IMR-90 (cell line): ENCODE measurements around the gene COL15A1. TPM values are rescaled to one million over a fixed set of nuclear protein-coding genes. Genes with fewer than 3 reads are reported as not detected.

Experiments used
- ATAC-seq: fragments of 200-7000 bp; cut with Tn5 transposase; 2 replicates; pipeline ENCODE4 v1.9.1; 2020; ENCODE audit warnings: low read depth, mild to moderate bottlenecking, moderate library complexity
- BruUV-seq: library from RNA; stranded (reverse); fragments of 400-500 nt; replicated peaks from 2 replicates; lab custom pipeline; 2021; lab: Mats Ljungman, UMichigan
- CTCF ChIA-PET: fragments of 300-600 bp; formaldehyde crosslinking; extraction: SDS; loops from one replicate; lab custom pipeline; 2021; ENCODE audit warnings: antibody characterized with exemption; lab: Yijun Ruan, JAX
- POLR2A ChIA-PET: fragments of 300-600 bp; sonication (Branson Sonifier 250); formaldehyde crosslinking; loops from one replicate; lab custom pipeline; 2022; ENCODE audit warnings: antibody characterized with exemption; ENCODE audit not compliant: unreplicated experiment; lab: Charles Lee
- DNase-seq: peaks from one replicate; pipeline ENCODE4 v3.0.0; 2013
- H2AFZ ChIP-seq: replicated peaks from 2 replicates; pipeline ENCODE3; 2013; ENCODE audit warnings: low read length, mild to moderate bottlenecking; ENCODE audit not compliant: poor library complexity
- H2AK5ac ChIP-seq: 2 replicates; pipeline ENCODE4 v1.6.1; 2013; ENCODE audit warnings: low read depth, low read length, inconsistent platforms
- H2AK9ac ChIP-seq: replicated peaks from 2 replicates; pipeline ENCODE3; 2013; ENCODE audit warnings: mild to moderate bottlenecking, low read depth, low read length, moderate library complexity; ENCODE audit not compliant: poor library complexity
- H2BK120ac ChIP-seq: 2 replicates; pipeline ENCODE4 v1.6.1; 2013; ENCODE audit warnings: low read depth, low read length, inconsistent platforms
- H2BK15ac ChIP-seq: 3 replicates; pipeline ENCODE4 v1.6.1; 2013; ENCODE audit warnings: low read depth, low read length, inconsistent platforms
- H2BK20ac ChIP-seq: 2 replicates; pipeline ENCODE4 v1.6.1; 2013; ENCODE audit warnings: low read depth, mild to moderate bottlenecking, inconsistent platforms, low read length, moderate library complexity
- H2BK5ac ChIP-seq: 2 replicates; pipeline ENCODE4 v1.6.1; 2013; ENCODE audit warnings: mild to moderate bottlenecking, low read depth, low read length, inconsistent platforms; ENCODE audit not compliant: poor library complexity, severe bottlenecking
- H3K14ac ChIP-seq: replicated peaks from 2 replicates; pipeline ENCODE4 v1.6.1; 2013; ENCODE audit warnings: low read depth, low read length, inconsistent platforms
- H3K18ac ChIP-seq: 2 replicates; pipeline ENCODE4 v1.6.1; 2013; ENCODE audit warnings: low read depth, low read length, control low read depth
- H3K23ac ChIP-seq: 2 replicates; pipeline ENCODE4 v1.6.1; 2013; ENCODE audit warnings: low read depth, low read length, inconsistent platforms
- H3K27ac ChIP-seq: 2 replicates; pipeline ENCODE4 v1.5.1; 2013; ENCODE audit warnings: mild to moderate bottlenecking, control low read depth, low read length; ENCODE audit not compliant: insufficient read depth
- H3K27me3 ChIP-seq: 2 replicates; pipeline ENCODE4 v1.6.1; 2013; ENCODE audit warnings: low read length; ENCODE audit not compliant: control insufficient read depth, insufficient read depth
- H3K36me3 ChIP-seq: 2 replicates; pipeline ENCODE4 v1.6.1; 2013; ENCODE audit warnings: low read length, mixed read lengths; ENCODE audit not compliant: control insufficient read depth, insufficient read depth
- H3K4ac ChIP-seq: 2 replicates; pipeline ENCODE4 v1.6.1; 2013; ENCODE audit warnings: low read depth, low read length, inconsistent platforms
- H3K4me1 ChIP-seq: 2 replicates; pipeline ENCODE4 v1.6.1; 2013; ENCODE audit warnings: low read length, mixed read lengths; ENCODE audit not compliant: control insufficient read depth, insufficient read depth
- H3K4me2 ChIP-seq: 2 replicates; pipeline ENCODE4 v1.6.1; 2013; ENCODE audit warnings: low read depth, mild to moderate bottlenecking, control low read depth, low read length, moderate library complexity
- H3K4me3 ChIP-seq: 2 replicates; pipeline ENCODE4 v1.5.1; 2013; ENCODE audit warnings: low read depth, mild to moderate bottlenecking, control low read depth, low read length, moderate library complexity; ENCODE audit not compliant: insufficient read depth
- H3K56ac ChIP-seq: 2 replicates; pipeline ENCODE4 v1.6.1; 2013; ENCODE audit warnings: low read length, inconsistent platforms; ENCODE audit not compliant: insufficient read depth; ENCODE audit errors: extremely low read depth
- H3K79me1 ChIP-seq, 2 experiments: 2 replicates each; pipeline ENCODE4 v1.6.1; 2013; ENCODE audit warnings: low read length in 2 of 2, inconsistent platforms in 1 of 2, low read depth in 1 of 2
- H3K9ac ChIP-seq: 2 replicates; pipeline ENCODE4 v1.6.1; 2013; ENCODE audit warnings: low read depth, low read length, control low read depth
- H3K9me1 ChIP-seq: 2 replicates; pipeline ENCODE4 v1.6.1; 2013; ENCODE audit warnings: low read length, inconsistent platforms; ENCODE audit not compliant: insufficient read depth
- H3K9me3 ChIP-seq: 2 replicates; pipeline ENCODE4 v1.6.1; 2013; ENCODE audit warnings: low read length; ENCODE audit not compliant: control insufficient read depth, insufficient read depth
- H4K20me1 ChIP-seq: 2 replicates; pipeline ENCODE4 v1.6.1; 2013; ENCODE audit warnings: low read length, inconsistent platforms; ENCODE audit not compliant: insufficient read depth
- H4K5ac ChIP-seq: 2 replicates; pipeline ENCODE4 v1.6.1; 2013; ENCODE audit warnings: mild to moderate bottlenecking, low read depth, low read length, control low read depth
- H4K8ac ChIP-seq, 2 experiments: 2 replicates each; pipeline ENCODE4 v1.6.1; 2013; ENCODE audit warnings: low read depth in 2 of 2, low read length in 2 of 2, control low read depth in 1 of 2, inconsistent platforms in 1 of 2
- H4K91ac ChIP-seq: 2 replicates; pipeline ENCODE4 v1.6.1; 2013; ENCODE audit warnings: low read depth, low read length, inconsistent platforms; ENCODE audit not compliant: insufficient read depth
- BHLHE40 ChIP-seq: fragments of 150-350 bp; IDR thresholded peaks from 2 replicates; pipeline ENCODE4 v1.6.1; 2016; ENCODE audit warnings: mild to moderate bottlenecking, low read depth, low read length
- CEBPB ChIP-seq: IDR thresholded peaks from 2 replicates; pipeline ENCODE4 v1.6.1; 2012; ENCODE audit warnings: low read depth, low read length, improper control_type of control experiment
- CTCF ChIP-seq: conservative IDR thresholded peaks from 2 replicates; pipeline ENCODE4 v1.5.1; 2012; ENCODE audit warnings: mild to moderate bottlenecking, low read depth, low read length, improper control_type of control experiment
- FOS ChIP-seq: fragments of 150-350 bp; IDR thresholded peaks from 2 replicates; pipeline ENCODE4 v1.6.1; 2016; ENCODE audit warnings: low read depth, low read length
- MAFK ChIP-seq: IDR thresholded peaks from 2 replicates; pipeline ENCODE4 v1.6.1; 2012; ENCODE audit warnings: low read depth, low read length, improper control_type of control experiment
- MAZ ChIP-seq: IDR thresholded peaks from 2 replicates; pipeline ENCODE4 v1.6.1; 2012; ENCODE audit warnings: low read depth, mild to moderate bottlenecking, low read length, improper control_type of control experiment, moderate library complexity, borderline replicate concordance
- NFE2L2 ChIP-seq: fragments of 150-350 bp; IDR thresholded peaks from 2 replicates; pipeline ENCODE4 v1.6.1; 2016; ENCODE audit warnings: low read depth, mild to moderate bottlenecking, low read length
- POLR2A ChIP-seq: IDR thresholded peaks from 2 replicates; pipeline ENCODE4 v1.6.1; 2012; ENCODE audit warnings: mild to moderate bottlenecking, low read depth, low read length
- RAD21 ChIP-seq: IDR thresholded peaks from 2 replicates; pipeline ENCODE4 v1.6.1; 2012; ENCODE audit warnings: low read length, improper control_type of control experiment
- RCOR1 ChIP-seq: IDR thresholded peaks from 2 replicates; pipeline ENCODE4 v1.6.1; 2012; ENCODE audit warnings: mild to moderate bottlenecking, low read length, improper control_type of control experiment; ENCODE audit not compliant: insufficient replicate concordance
- RFX5 ChIP-seq: IDR thresholded peaks from 2 replicates; pipeline ENCODE4 v1.8.0; 2012; ENCODE audit warnings: low read depth, mild to moderate bottlenecking, low read length, moderate library complexity
- SMC3 ChIP-seq: fragments of 150-350 bp; IDR thresholded peaks from 2 replicates; pipeline ENCODE4 v1.6.1; 2016; ENCODE audit warnings: low read depth, mild to moderate bottlenecking, antibody characterized with exemption, low read length, moderate library complexity
- WGBS, 2 experiments: methylation state at CpG; one replicate each; pipeline versions ENCODE4 v1.1.5 to v1.1.7; 2013; ENCODE audit warnings: missing lambda C conversion rate in 2 of 2; ENCODE audit not compliant: insufficient read length in 1 of 2; ENCODE audit errors: extremely low coverage in 2 of 2; 5-methylcytosine and 5-hydroxymethylcytosine counted together
- dilution Hi-C: fragments of 300-500 bp; cut with HindIII; formaldehyde crosslinking; loops from one replicate; pipeline ENCODE4 v1.14.3; 2018; ENCODE audit warnings: low sequenced_read_pairs; ENCODE audit not compliant: unreplicated experiment
- in situ Hi-C: fragments of 300-500 bp; cut with MboI; formaldehyde crosslinking; loops from 3 replicates; pipeline ENCODE4 v1.14.3; 2019; ENCODE audit warnings: low sequenced_read_pairs, inconsistent platforms, mixed read lengths
- intact Hi-C: fragments of 100-400 bp; cut with micrococcal nuclease; formaldehyde crosslinking; loops from 2 replicates; pipeline ENCODE4 v1.10.0; 2022
- polyA plus RNA-seq, 3 experiments: library from polyadenylated mRNA; depleted of rRNA; stranded (reverse); fragments of >200 nt; gene quantifications; 2 replicates each; pipeline ENCODE4 v1.2.3, GENCODE V29; 2012; ENCODE audit warnings: low replicate concordance in 1 of 3
- total RNA-seq: library from RNA; depleted of rRNA; stranded (reverse); fragments of >200 nt; gene quantifications from 2 replicates; pipeline ENCODE4 v1.2.3, GENCODE V29; 2012
- TF ChIP-seq, protein P1 (sequence below): fragments of 150-350 bp; IDR thresholded peaks from 2 replicates; pipeline ENCODE4 v1.6.1; 2017; ENCODE audit warnings: mild to moderate bottlenecking, antibody characterized with exemption, low read length, low read depth
- TF ChIP-seq, protein P2 (sequence below): fragments of 150-350 bp; IDR thresholded peaks from 2 replicates; pipeline ENCODE4 v1.6.1; 2016; ENCODE audit warnings: low read depth, mild to moderate bottlenecking, low read length, moderate library complexity, borderline replicate concordance

The COL15A1 gene
- total and polyA plus RNA-seq, 2 of the 4 experiments (the other 2 are of a cell fraction) = 2.2 to 3.7 TPM

DNA sequence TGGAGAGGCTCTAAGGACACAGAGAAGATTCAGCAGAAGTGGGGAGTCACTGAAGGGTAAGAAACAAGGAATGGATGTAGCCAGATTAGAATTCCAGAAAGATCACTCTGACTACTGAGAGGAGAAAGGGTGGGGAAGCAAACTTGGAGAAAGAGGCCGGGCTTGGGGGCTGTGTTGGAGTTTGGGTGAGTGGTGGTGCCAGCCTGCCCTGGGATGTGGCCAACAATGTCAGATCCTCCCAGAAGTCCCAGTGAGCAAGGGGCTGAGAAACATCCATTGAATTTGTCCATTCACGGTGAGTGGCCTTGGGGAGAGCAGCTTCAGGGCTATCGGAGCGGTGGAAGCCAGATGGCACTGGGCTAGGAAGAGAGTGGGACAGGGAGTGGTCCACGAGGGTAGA lies 60.4 kb downstream of the COL15A1 start:
- WGBS, 2 experiments = 97% methylated on average over 5 of the region's 5 CpGs; no CpG with 5 or more reads in 1 of the 2 experiments
- no peak overlapping the region for H2BK5ac ChIP-seq
- no peak overlapping the region for H2AK5ac ChIP-seq
- H3K14ac ChIP-seq = no peak overlapping the region
- no peak for ATAC-seq
- H2BK15ac ChIP-seq = 0 out of 3 replicates have a peak overlapping the region, but pooled peaks have one; percentile 40
- DNase-seq = no peak
- no peak overlapping the region for H4K5ac ChIP-seq
- H4K8ac ChIP-seq = no peak overlapping the region
- no peak overlapping the region for H3K9ac ChIP-seq
- H2AK9ac ChIP-seq = no peak overlapping the region
- no peak overlapping the region for H3K27ac ChIP-seq
- no peak overlapping the region for H2BK20ac ChIP-seq
- ChIA-PET POLR2A (no interaction called here), CTCF (interaction anchor here (0.6 kb wide), 1 partner anchor 194 kb away, joined by 3 read pairs; no protein-coding TSS in a partner anchor)
- peaks cover 4% of the 10 kb centered on the region for H3K9me1 ChIP-seq
- in situ Hi-C loops = no loop called here
- peaks cover 46% of the 10 kb centered on the region; the same call in 1 of the 2 replicates for H3K36me3 ChIP-seq
- no peak overlapping the region for H3K4me2 ChIP-seq
- H3K23ac ChIP-seq = no peak overlapping the region
- H3K18ac ChIP-seq = no peak overlapping the region
- no peak overlapping the region for H2AFZ ChIP-seq
- BruUV-seq = no TSS peak
- TF ChIP-seq POLR2A (no peak), MAFK (no peak), NFE2L2 (no peak), CEBPB (no peak), RFX5 (no peak), RCOR1 (no peak), SMC3 (no peak), RAD21 (no peak), BHLHE40 (no peak), MAZ (no peak), FOS (no peak), CTCF (no peak)
- TF ChIP-seq, protein P1, sequence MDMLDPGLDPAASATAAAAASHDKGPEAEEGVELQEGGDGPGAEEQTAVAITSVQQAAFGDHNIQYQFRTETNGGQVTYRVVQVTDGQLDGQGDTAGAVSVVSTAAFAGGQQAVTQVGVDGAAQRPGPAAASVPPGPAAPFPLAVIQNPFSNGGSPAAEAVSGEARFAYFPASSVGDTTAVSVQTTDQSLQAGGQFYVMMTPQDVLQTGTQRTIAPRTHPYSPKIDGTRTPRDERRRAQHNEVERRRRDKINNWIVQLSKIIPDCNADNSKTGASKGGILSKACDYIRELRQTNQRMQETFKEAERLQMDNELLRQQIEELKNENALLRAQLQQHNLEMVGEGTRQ = no peak
- TF ChIP-seq, protein P2, sequence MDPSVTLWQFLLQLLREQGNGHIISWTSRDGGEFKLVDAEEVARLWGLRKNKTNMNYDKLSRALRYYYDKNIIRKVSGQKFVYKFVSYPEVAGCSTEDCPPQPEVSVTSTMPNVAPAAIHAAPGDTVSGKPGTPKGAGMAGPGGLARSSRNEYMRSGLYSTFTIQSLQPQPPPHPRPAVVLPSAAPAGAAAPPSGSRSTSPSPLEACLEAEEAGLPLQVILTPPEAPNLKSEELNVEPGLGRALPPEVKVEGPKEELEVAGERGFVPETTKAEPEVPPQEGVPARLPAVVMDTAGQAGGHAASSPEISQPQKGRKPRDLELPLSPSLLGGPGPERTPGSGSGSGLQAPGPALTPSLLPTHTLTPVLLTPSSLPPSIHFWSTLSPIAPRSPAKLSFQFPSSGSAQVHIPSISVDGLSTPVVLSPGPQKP = no peak
- H3K4ac ChIP-seq = no peak overlapping the region; the same call in 1 of the 2 replicates
- no peak overlapping the region for H3K4me3 ChIP-seq
- intact Hi-C loops = no loop called here
- no peaks in the 10 kb centered on the region for H3K27me3 ChIP-seq
- no peaks in the 10 kb centered on the region for H3K9me3 ChIP-seq
- H4K91ac ChIP-seq = no peak overlapping the region
- no peaks in the 10 kb centered on the region for H4K20me1 ChIP-seq
- peaks cover 0 to 3% of the 10 kb centered on the region in 2 experiments; a peak in 1 of 4 replicates for H3K79me1 ChIP-seq
- H3K56ac ChIP-seq = no peak overlapping the region
- dilution Hi-C loops = no loop called here
- no peak overlapping the region; the same call in 1 of the 2 replicates for H2BK120ac ChIP-seq
- H3K4me1 ChIP-seq = peaks cover 8% of the 10 kb centered on the region
